NCI-H1092 treated with DMSO at 0.1 percent for 48 hours (cell line): ENCODE data around the gene STARD10.
"Not testable (repeated sequence)": the region's sequence is repeated elsewhere in the genome, so short reads cannot be mapped to it uniquely, and the experiment has no call there.

Experiments
- DNase-seq: peaks from one replicate; lab custom pipeline; 2025; lab: John Stamatoyannopoulos, UW

STARD10 gene

GRCh38 chr11:72807792-72808191, 13.9 kb upstream of the STARD10 start:
- DNase-seq, result no peak

GRCh38 chr11:72807021-72807693, 13.3 kb upstream of the STARD10 start:
- DNase-seq, result no peak

- not testable (repeated sequence) for DNase-seq
These were observed 12.5 kb upstream of the STARD10 start for GRCh38 chr11:72806378-72806777.

DNA sequence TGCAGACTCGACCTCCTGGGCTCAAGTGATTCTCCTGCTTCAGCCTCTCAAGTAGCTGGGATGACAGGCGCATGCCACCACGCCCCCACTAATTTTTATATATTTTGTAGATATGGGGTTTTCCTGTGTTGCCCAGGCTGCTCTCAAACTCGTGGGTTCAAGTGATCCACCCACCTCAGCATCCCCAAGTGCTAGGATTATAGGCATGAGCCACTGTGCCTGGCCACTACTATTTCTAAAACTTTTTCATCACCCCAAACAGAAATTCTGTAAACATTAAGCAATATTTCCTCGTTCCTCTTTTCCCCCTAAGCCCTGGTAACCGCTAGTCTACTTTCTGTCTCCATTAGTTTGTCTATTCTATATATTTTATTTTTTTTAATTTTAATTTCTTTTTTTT, 11.4 kb upstream of the STARD10 start:
- DNase-seq, result no peak

GRCh38 chr11:72802822-72803221, 9.0 kb upstream of the STARD10 start:
- DNase-seq, result no peak

DNA sequence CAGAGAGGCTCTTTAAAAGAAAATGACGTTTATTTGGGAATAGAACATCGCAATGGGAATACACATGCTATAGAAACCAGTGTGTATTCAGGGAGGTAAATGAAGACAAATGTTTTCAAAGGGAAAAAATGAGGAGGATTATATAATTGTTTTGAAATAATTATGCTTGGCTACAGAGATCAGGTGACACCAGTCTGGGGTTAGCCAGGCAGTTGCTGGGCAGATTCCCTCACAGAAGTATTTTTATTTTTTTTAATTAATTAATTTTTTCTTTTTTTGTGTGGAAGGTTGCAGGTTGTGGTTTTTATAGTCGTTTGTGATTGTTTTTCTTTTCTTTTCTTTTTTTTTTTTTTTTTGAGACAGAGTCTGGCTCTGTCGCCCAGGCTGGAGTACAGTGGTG, 5.6 kb upstream of the STARD10 start:
- DNase-seq, result no peak

DNA sequence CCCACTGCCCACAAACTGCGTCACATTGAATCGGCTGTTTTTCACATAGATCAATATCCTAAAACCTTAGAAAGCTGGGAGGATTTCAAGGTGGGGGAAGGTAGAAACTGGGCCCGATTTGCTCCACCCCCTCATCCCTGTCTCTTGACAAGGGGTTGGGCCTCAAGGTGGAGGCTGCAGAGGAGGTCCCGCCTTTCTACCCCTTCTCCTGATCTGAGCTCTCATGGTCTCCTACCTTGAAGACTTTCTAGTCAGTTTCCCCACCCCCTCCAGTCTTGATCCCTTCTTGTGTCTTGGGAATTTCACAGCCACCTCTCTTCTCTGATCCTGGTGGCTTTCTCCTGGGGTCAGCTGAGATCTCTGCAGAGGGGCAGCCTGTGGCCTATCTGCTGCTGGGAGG, 4.5 kb upstream of the STARD10 start:
- no peak for DNase-seq

DNA sequence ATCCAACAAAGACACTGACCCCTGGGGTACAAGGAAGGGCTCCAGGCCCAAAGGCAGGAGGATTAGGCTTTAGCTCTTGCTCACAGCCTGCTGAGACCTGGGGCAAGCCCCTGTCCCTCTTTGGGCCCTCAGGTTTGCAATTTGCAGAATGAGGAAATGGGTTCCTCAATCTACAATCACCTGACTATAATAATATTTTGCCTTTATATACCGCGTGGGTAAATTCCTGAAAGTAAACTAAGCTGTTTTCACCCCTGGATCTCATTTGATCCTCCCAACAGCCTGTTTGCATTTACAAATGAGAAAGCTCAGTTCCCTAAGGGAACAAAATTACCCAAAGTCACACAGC, 797 bp downstream of the STARD10 start:
- no peak for DNase-seq

- no peak for DNase-seq
These were observed 1.3 kb downstream of the STARD10 start for GRCh38 chr11:72792437-72793021.

- not testable (repeated sequence) for DNase-seq
These were observed 2.6 kb downstream of the STARD10 start for GRCh38 chr11:72791228-72791627.

GRCh38 chr11:72789493-72790131, 4.2 kb downstream of the STARD10 start:
- no peak for DNase-seq

DNA sequence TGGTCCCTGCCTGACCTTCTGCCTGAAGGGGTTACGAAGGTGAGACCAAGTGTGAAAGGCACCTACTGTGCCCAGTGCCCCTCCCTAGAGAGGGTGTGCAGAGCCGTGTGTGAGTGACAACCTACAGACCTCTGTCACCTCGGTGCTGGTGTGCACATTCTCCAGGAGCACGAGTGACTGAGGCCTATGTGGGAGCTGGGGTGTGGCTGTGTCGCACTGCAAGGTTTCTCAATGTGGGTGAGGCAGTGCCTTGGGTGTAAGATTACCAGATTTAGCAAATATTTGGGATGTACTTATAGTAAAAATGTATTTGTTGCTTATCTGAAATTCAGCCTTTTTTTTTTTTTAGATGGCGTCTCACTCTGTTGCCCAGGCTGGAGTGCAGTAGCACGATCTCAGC, 5.6 kb downstream of the STARD10 start:
- DNase-seq, result no peak

DNA sequence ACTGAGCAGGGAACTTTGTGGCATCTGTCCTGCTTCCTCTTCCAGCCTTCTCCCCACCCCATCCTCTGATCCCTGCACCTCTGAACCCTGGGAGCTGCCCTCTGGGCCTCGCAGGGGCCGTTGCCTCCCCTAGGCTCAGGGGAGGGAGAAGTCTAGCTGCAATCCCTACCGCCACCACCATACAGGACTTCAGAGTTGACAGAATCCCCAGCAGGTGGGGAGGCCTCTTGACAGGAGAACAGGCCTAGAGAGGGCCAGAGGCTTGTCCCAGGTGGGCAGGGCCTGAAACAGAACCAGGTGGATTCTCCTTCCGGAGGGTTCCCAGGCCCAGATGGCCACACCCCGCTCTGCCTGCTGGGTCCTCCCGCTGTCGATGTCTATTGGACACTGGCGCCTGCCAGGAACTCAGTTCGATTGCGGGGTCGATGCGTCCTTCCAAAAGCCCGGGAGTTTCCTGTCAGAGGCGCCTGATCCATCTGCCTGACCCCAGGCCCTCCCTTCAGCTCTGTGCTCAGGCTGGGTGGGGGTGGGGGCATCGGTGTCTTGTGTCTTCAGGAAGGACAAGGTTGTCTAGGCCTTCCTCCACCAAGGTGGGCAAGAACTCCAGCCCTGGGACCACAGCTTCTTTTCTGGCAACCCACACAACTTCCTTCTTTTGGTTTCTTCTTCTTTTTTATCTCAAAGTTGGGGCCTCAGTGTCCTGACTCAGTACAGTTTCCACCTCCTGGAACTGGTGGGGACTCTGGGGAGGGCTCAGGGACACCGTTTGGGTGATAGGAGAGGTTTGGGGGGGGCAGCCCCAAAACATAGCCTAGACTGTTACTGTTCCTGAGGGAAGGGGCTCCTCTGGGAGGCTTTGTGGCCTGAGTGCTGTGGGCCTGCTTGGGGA, 6.4 kb downstream of the STARD10 start:
- peak; percentile 36 for DNase-seq

DNA sequence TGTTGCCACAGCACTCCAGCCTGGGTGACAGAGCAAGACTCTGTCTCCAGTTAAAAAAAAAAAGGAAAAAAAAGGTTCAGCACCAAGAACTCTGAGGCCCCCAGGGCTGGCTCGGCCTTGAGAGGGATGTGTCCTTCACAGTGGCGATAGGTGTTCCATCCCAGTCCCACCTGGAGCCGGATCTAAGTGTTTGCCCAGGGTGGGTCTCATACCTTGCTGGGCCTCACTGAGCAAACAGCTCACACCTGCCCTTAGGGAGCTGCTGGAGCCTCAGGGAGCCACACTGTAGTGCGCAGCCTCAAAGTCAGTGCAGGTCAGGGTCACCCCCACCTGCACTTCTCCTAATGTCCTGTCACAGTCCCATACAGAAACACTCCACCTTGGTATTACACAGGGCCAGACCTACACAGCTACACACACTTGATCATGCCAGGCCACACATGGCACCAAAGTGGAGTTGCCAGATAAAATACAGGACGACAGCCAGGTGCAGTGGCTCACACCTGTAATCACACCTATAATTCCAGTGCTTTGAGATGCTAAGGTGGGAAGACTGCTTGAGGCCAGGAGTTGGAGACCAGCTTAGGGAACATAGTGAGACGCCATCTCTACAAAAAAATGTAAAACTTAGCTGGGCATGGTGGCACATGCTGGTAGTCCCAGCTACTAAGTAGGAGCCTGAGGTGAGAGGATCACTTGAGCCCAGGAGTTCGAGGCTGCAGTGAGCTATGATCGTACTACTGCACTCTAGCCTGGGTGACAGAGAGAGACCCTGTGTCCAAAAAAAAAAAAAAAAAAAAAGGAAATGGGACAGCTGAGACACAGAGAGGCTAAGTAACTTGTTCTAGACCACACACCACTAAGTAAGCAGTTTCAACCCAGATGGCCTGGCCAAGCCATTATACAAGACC, 7.3 kb downstream of the STARD10 start:
- peak; percentile 13 for DNase-seq

- no peak for DNase-seq
These were observed 9.2 kb downstream of the STARD10 start for GRCh38 chr11:72784662-72785061.

DNA sequence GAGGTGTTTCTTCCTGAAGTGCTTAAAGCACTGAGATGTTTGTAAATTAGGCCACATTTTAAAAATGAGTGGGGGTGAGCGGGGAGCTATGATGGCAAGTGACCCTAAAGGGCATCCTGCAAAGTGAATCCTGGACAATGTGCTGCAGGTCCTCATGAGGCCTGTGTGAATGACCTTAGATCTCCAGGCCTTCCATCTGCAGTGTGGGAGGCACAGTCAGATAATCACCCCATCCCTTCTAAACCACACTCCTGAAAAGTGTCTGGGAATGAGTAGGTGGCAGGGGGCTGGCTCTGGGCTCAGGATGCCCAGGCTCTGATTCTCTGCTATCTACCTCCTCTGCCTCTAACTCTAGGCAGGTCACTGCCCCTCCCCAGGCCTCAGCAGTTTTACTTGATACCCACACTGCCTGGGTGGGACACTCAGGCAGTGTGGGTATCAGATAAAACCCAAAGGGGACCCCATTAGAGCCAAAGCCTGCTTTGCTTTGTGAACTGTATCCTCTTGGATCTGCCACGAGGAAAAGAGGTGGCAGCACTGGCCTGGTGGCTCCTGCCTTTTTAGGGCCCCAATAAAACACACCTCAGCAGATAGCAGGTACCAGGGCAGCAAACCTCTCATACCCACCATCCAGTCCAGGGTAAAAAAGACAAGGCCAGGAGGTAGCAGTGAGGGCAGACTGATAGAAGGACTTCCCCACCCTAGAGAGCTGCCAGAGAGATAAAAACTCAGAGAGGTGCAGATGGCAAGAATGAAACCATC, 10.5 kb downstream of the STARD10 start:
- DNase-seq, result no peak

- peak; percentile 35 for DNase-seq
These were observed 11.5 kb downstream of the STARD10 start for GRCh38 chr11:72782081-72782920.

- DNase-seq, result peak; percentile 35
These were observed 12.3 kb downstream of the STARD10 start for GRCh38 chr11:72781313-72782080.

DNA sequence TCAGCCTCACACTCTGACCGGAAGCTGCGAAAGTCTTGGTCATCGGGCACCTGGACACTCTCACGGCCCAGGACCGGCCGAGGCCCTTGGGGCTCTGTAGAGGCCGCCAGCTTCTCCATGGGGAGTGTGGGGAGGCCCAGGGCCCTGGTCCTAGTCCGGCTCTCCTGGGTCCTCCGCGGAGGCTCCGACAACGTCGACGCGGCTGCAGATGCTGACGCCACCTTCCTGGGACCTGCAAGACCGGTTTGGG, 12.9 kb downstream of the STARD10 start:
- DNase-seq, result no peak
